GM11168 (cell line): ENCODE measurements around the gene RPP14.

ENCODE experiments used
- in situ Hi-C: fragments of 300-500 bp; cut with MboI; formaldehyde crosslinking; loops from one replicate; pipeline ENCODE4 v1.12.0; 2022; ENCODE audit warnings: low sequenced_read_pairs; ENCODE audit not compliant: unreplicated experiment

The RPP14 gene

DNA sequence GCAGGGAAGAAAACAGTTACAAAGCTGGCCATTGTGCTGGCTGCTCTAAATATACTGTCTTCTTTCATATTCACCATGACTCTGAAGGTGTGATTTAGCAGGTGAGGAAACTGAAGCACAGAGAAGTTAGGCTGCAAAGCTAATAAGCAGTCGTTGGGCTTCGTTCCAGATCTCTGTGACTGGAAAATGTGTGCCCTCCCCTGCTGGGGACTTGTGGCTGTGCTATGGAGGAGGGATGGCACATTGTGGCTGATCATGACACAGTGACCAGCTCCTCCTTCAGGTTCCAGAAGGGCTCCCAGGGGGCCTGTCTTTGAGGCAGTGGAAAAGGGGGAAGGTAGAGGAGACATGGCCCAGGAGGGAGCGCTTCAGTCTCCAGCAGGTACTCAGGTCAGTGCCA is 45.9 kb downstream of the RPP14 start:
- in situ Hi-C loops: no loop called here

DNA sequence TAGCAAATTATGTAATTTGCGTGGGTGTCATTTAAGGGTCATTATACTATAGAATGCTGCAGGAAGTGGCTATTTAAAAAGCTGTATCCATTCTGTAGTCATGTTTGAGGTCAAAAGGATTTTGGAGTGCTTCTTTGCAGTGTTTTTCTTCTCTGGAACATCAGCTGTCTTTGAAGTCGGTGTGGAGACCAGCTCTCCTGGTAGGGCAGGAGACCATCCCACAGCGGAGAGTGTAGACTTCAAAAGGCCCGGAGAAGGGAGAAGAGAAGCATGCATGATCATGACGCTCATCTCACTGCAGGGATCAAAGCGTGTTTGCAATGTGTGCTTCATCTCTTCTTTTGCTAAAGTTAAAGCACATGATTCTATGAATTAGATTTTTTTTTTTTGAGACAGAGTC is 46.6 kb downstream of the RPP14 start:
- in situ Hi-C loops: no loop called here

DNA sequence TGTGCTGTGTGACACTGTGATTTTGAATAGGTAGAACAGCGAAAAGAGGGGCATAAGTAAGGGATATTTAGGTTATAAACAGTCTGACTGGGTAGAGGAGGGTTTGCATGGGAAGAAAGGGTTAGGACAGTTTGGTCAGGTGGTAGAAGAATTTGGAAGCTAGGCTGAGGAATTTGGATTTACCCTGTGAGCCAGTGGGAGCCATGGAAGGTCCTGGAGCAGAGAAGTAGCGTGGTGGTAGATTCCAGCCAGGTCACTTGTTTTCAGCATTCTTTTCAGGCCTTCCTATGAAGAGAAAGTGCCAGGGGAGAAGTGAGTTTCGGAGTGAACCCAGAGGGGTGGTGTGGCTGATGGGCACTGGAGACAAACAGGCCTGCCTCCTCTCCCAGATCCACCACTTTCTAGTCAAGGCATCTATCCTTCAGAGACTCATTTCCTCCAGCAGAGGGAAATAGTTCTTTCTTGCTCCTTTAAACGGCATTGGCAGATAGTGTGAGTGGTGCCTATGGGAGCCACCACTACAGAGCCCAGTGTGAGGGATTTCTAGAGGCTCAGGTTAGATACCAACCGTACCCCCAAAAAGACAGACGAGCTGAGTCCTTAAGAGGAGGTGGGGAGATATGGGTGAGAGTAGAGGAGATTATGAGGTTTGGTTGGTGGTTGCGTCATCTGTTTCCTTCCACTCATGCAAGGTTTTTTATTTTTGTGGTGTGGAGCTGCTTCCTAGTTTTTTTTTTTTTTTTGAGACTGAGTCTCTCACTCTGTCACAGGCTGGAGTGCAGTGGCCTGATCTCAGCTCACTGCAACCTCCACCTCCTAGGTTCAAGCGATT is 47.9 kb downstream of the RPP14 start:
- in situ Hi-C loops: no loop called here

DNA sequence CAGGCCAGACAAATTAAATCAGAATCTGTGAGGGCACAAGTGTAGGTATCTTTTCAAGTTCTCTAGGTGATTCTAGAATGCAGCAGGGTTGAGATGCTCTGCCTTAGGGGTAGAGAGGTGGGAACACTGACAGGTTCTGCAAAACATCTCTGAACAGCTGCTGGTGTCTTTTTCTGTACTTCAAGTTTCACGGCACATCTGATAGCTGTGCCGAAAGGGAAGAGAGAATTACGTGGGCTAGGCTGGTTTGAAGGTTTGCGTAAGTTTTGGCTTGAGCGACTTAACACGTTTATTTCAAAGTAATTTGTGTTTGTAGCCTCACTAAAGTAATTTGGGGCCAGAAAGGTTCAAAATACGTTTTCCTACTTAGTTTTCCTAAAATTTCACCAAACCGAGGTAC is 49.1 kb downstream of the RPP14 start:
- in situ Hi-C loops: no loop called here

DNA sequence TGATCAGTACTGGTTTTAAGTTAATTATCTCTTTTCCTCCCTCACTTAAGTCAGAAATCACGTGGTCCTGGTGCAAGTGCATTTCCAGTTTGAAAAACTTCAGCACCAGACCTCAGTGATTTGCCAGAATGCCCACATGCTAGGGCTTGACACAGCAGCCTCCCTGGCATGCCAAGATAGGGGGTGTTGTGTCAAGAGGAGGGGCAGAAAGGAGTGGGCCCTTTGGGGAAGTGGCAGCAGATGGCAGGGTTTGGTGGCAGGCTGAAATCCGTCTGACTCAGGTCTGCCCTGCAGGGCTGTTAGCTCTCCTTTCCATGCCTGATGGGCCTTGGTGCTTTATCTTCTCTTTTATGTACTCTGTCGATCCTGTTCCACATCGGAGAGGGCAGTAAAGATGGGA is 50.0 kb downstream of the RPP14 start:
- in situ Hi-C loops: no loop called here

DNA sequence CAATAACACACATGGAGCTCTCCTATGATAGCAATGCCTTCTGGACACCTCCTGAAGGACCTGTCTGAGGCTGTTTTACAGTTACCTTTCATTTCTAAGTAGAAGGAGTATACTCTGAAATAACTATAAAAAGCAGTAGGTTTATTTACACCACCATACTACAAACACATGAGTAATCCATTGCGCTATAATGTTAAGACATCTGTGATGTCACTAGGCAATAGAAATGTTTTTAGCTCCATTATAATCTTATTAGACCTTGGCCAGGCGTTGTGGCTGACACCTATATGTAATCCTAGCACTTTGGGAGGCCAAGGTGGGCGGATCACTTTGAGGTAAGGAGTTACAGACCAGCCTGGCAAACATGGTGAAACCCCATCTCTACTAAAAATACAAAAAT is 51.4 kb downstream of the RPP14 start:
- in situ Hi-C loops: no loop called here

DNA sequence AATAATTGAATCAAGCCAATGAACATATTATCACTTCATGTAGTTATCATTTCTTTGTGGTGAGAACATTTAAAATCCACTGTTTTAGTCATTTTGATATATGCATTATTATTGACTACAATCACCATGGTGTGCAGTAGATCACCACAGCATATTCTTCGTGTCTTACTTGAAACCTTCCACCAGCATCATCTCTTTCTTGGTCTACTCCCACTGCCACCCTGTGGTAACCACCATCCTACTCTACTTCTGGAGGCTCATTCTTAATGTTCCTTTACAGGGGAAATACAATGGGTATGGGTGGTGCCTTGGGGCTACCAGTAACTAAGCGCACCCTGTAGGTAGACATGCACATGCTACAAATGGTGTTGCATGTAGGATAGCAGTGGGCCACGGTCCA is 52.0 kb downstream of the RPP14 start:
- in situ Hi-C loops: no loop called here

DNA sequence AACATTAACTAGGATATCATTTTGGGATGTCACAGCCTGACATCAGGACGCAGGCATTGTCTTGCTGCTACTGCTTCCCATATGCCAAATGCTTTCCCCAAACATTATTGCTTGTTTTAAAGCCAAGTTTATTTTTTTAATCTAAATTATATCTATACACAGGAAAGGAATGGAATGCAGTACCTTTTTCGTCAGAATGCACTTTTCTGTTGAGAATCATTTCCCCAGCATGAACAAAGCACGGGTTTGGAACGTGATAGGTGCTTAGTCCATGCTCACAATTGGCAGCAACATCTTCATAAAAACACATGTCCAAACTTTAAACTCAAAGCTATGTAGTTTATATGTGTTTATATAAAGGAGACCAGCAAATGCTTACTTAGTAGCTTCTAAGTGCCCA is 52.8 kb downstream of the RPP14 start:
- in situ Hi-C loops: no loop called here

DNA sequence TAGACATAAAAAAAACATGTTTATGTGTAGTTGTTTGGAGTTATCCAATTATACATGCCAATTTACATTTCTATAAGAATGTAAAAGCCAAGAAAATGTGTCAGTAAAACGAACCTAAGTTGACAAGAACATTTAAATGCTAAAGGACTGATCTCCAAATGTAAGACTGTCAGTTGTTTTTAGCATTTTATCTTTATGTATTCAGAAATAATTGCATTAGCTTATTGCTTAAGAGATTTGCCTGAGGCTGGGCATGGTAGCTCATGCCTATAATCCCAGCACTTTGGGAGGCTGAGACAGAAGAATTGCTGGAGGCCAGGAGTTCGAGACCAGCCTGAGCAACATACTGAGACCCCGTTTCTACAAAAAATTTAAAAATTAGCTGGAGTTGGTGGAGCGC is 53.6 kb downstream of the RPP14 start:
- in situ Hi-C loops: no loop called here

DNA sequence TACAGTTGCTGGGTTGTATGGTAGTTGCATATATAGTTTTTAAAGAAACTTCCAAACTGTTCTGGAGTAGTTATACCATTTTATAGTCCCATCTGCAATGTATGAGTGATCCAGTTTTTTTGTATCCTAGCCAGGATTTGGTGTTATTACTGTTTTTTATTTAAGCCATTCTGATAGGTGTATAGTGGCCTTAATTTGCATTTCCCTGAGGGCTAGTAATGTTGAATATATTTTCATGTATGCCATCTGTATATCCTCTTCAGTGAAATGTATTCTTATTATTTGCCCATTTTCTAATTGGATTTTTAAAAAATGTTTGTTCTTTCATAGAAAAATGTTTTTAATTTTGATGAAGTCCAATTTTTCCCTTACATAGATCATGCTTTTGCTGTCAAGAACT is 55.8 kb downstream of the RPP14 start:
- in situ Hi-C loops: no loop called here

DNA sequence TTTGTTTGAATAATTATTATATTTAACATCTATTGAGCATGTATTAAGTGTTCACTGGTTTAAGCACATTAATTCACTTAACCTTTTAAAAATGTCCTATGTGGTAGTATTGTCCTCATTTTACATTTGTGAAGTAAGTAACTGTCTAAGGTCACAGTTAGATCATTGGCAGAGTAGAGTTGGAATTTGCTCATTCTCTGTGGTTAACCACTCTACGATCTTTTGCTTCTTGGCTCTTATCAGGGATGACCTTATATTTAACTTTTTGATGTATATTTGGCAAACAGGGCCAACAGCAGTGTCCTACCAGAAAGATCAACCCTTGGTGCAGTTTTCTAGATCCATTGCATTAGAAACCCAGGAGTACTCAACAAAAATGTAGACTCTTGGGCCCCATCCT is 60.7 kb downstream of the RPP14 start:
- in situ Hi-C loops: no loop called here

DNA sequence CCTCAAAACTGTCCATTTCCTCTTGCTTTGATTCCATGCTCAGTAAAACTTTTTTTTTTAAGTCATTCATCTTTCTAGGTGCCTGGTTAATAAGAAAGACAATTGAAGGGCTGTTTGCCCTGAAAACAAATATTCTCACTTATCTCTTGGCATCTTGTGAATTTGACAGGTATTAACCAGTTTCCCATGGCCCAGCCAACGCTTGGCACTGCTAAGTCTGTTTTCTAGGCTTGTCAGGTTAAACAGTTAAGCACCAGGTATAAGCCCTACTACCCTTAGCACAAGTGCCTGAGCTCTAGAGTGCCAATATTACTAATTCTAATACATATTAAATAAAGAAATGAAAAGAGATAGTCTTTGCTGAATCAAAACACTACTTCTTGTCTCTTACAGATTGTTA is 63.0 kb downstream of the RPP14 start:
- in situ Hi-C loops: no loop called here
